GM19467 (cell line): Measurements from ENCODE around the gene NCAM2.
"Not testable (repeated sequence)": the region's sequence is repeated elsewhere in the genome, so short reads cannot be mapped to it uniquely, and the experiment has no call there.

Experiments
- ATAC-seq: cut with Tn5 transposase; IDR thresholded peaks from one replicate; pipeline ENCODE4 v1.9.1; 2021; ENCODE audit warnings: mild to moderate bottlenecking, moderate library complexity; ENCODE audit not compliant: unreplicated experiment

Gene NCAM2

GRCh38 chr21:21291883-21292569, 293.8 kb downstream of the NCAM2 start:
- no peak for ATAC-seq

DNA sequence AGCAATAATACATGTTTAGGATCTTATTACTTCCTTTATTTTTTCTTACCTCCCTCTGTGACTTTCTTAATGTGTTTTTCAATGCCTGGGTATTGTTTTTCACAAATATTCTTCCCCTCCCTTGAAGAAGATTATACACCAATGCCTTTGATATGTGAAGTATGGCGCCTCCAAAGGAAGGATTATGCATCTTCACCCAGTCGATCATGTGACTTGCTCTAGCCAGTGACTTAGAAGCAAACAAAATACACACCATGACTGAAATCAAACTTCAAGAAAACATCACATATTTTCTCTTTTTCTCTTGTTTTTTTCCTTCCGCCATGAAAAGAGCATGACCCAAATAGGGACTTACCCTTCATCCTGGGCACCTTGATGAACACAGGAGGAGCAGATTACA, 297.1 kb downstream of the NCAM2 start:
- ATAC-seq = no peak

- ATAC-seq = no peak
Observed at GRCh38 chr21:21297211-21297610, 299.0 kb downstream of the NCAM2 start.

GRCh38 chr21:21301013-21301412, 302.8 kb downstream of the NCAM2 start:
- no peak for ATAC-seq

- ATAC-seq = no peak
Observed at GRCh38 chr21:21309510-21309909, 311.3 kb downstream of the NCAM2 start.

- ATAC-seq = no peak
Observed at GRCh38 chr21:21324297-21324696, 326.1 kb downstream of the NCAM2 start.

- ATAC-seq = no peak
Observed at GRCh38 chr21:21332492-21332891, 334.3 kb downstream of the NCAM2 start.

GRCh38 chr21:21341041-21341440, 342.8 kb downstream of the NCAM2 start:
- ATAC-seq = no peak

DNA sequence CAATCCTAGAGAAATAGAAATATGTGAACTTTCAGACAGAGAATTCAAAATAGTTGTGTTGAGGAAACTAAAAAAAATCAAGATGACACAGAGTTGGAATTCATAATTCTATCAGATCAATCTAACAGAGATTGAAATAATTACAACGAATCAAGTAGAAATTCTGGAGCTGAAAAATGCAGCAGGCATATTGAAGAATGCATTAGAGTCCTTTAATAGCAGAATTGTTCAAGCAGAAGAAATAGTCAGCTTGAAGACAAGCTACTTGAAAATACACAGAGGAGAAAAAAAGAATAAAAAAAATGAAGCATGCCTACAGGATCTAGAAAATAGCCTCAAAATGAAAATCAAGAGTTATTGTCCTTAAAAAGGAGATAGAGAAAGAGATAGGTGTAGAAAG, 347.1 kb downstream of the NCAM2 start:
- no peak for ATAC-seq

DNA sequence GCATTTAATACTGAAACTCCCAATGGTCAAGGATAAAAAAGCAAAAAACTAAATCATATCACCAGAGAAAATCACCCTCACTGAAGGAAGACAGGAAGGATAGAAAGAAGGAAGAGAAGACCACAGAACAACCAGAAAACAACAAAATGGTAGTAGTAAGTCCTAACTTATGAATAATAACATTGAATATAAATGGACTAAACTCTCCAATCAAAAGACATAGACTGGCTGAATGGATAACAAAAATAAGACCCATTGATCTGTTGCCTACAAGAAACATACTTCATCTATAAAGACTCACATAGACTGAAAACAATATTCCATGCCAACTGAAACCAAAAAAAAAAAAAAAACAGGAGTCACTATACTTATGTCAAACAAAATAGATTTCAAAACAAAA, 347.7 kb downstream of the NCAM2 start:
- ATAC-seq = no peak

DNA sequence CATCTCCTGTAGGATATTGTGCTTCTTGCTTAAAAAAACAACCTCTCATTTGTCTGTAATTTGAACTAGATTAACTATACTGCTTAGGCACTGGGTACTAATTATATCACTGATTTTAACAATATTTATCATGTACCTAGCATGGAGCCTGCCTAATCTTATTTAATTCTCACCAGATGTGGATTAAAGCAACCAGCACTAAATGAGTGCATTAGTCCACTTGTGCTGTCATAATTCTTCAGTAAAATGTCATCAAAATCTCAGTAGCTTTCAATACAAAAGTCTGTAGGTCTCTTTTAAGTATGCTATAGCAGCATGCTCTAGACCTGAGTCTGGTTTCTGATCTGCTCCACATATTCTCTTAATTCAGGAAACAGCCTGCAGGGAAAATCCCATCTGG, 368.1 kb downstream of the NCAM2 start:
- ATAC-seq = no peak

DNA sequence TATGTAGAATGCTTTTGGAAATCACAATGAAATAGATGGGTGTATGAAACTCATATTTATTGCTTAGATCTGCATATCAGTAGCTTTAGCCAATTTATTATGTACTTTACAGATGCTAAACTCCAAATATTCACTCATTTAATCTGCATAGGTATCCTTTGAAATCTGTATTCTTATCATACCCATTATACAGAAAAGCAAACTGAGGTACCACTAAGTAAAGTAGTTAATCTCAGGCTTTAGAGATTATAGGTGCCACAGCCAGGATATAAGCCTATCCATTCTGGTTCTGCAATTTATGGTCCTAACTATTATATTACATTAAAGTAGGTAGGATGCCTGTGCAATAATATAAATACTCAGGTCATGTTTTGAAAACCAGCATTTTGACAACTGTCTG, 369.4 kb downstream of the NCAM2 start:
- no peak for ATAC-seq

GRCh38 chr21:21373969-21374368, 375.8 kb downstream of the NCAM2 start:
- ATAC-seq = no peak

GRCh38 chr21:21383126-21383525, 384.9 kb downstream of the NCAM2 start:
- ATAC-seq = no peak

DNA sequence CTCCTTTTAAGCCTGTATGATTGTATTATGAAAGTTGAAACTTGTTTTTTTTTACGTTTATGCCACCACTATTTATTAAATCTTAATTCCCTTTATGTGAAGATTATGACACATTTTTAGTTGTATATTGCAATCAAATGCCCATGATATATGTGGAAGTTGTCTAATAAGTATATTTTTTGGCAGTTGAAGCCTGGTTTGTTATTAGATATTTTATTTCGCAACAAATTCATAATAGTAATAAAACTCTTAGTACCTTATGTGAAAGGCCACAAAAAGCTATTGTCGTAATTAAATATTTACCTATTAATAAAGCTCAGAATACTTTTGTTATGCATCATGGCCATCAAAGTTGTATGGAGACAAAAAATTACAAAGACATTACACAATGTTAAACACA, 386.8 kb downstream of the NCAM2 start:
- no peak for ATAC-seq

- no peak for ATAC-seq
Observed at GRCh38 chr21:21385404-21385803, 387.2 kb downstream of the NCAM2 start.

GRCh38 chr21:21387916-21388315, 389.7 kb downstream of the NCAM2 start:
- ATAC-seq = no peak

- ATAC-seq = no peak
Observed at GRCh38 chr21:21394064-21394463, 395.9 kb downstream of the NCAM2 start.

DNA sequence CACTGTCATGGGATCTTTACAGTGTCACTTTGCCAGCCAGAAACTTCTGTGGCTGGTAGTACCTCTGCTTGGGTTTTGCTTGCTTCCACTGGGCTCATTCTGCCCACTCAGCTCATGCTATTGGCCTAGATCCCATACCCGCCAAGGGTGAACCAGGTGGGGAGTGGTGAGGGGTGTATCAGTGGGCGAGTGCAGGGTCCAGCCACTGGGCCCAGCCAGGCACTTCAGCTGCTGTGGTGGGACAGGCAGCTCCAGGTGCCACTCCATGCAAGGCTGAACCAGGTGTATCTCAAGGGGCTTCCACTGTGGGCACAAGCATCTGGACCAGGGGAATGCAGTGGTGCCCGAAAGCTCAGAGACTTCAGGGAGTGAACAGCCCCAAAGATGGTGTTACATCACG, 398.2 kb downstream of the NCAM2 start:
- no peak for ATAC-seq

GRCh38 chr21:21397464-21397863, 399.3 kb downstream of the NCAM2 start:
- ATAC-seq = no peak

GRCh38 chr21:21401444-21401843, 403.2 kb downstream of the NCAM2 start:
- ATAC-seq = no peak

GRCh38 chr21:21402187-21402586, 404.0 kb downstream of the NCAM2 start:
- not testable (repeated sequence) for ATAC-seq

DNA sequence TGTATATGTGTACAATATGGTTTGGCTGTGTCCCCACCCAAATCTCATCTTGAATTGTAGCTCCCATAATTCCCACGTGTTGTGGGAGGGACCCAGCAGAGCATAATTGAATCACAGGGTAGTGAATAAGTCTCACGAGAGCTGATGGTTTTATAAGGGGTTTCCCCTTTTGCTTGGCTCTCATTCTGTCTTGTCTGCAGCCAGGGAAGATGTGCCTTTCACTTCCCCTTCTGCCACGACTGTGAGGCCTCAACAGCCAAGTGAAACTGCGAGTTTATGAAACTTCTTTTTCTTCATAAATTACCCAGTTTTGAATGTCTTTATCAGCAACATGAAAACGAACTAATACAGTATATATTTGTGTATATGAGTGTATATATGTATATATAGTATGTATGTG, 406.1 kb downstream of the NCAM2 start:
- ATAC-seq = not testable (repeated sequence)
